ENCODE results near the gene ATOH8. TPM values are rescaled to one million over a fixed set of nuclear protein-coding genes. Genes with fewer than 3 reads are reported as not detected.
A peak's percentile ranks its signal among the peaks of the same experiment; 100 is the strongest.

The ATOH8 gene
- total and polyA plus RNA-seq, 2 experiments from 2014 or later, result 4.8 to 10.6 TPM

- no peak overlapping the region for H3K27ac ChIP-seq
- no peak overlapping the region for H3K4me3 ChIP-seq
- H3K9me3 ChIP-seq (ENCODE audit: low read depth), result no peaks in the 10 kb centered on the region
- H3K4me1 ChIP-seq (ENCODE audit: low read depth), result no peaks in the 10 kb centered on the region
- H3K36me3 ChIP-seq, result no peaks in the 10 kb centered on the region
- TF ChIP-seq, protein P1, sequence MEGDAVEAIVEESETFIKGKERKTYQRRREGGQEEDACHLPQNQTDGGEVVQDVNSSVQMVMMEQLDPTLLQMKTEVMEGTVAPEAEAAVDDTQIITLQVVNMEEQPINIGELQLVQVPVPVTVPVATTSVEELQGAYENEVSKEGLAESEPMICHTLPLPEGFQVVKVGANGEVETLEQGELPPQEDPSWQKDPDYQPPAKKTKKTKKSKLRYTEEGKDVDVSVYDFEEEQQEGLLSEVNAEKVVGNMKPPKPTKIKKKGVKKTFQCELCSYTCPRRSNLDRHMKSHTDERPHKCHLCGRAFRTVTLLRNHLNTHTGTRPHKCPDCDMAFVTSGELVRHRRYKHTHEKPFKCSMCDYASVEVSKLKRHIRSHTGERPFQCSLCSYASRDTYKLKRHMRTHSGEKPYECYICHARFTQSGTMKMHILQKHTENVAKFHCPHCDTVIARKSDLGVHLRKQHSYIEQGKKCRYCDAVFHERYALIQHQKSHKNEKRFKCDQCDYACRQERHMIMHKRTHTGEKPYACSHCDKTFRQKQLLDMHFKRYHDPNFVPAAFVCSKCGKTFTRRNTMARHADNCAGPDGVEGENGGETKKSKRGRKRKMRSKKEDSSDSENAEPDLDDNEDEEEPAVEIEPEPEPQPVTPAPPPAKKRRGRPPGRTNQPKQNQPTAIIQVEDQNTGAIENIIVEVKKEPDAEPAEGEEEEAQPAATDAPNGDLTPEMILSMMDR (IDR thresholded peaks at IDR 0.05; ENCODE audit: low read depth, low read length), result no peak
- DNase-seq (ENCODE audit: low read depth in 1 of 2, low spot score in 1 of 2), result peak in 1 of 2 donors; percentile 67
- no peaks in the 10 kb centered on the region for H3K27me3 ChIP-seq
Measured at GRCh38 chr2:85811180-85812093, 57.6 kb downstream of the ATOH8 start.

- Histone ChIP-seq H3K4me1 (ENCODE audit: low read depth) (no peaks in the 10 kb centered on the region), H3K27me3 (no peaks in the 10 kb centered on the region), H3K9me3 (ENCODE audit: low read depth) (no peaks in the 10 kb centered on the region), H3K36me3 (no peaks in the 10 kb centered on the region), H3K4me3 (no peak overlapping the region), H3K27ac (no peak overlapping the region)
- TF ChIP-seq, protein P1 (IDR thresholded peaks at IDR 0.05; ENCODE audit: low read depth, low read length), result no peak
- no peak for DNase-seq (ENCODE audit: low read depth in 1 of 2, low spot score in 1 of 2)
Measured at GRCh38 chr2:85812094-85812735, 58.4 kb downstream of the ATOH8 start.

DNA sequence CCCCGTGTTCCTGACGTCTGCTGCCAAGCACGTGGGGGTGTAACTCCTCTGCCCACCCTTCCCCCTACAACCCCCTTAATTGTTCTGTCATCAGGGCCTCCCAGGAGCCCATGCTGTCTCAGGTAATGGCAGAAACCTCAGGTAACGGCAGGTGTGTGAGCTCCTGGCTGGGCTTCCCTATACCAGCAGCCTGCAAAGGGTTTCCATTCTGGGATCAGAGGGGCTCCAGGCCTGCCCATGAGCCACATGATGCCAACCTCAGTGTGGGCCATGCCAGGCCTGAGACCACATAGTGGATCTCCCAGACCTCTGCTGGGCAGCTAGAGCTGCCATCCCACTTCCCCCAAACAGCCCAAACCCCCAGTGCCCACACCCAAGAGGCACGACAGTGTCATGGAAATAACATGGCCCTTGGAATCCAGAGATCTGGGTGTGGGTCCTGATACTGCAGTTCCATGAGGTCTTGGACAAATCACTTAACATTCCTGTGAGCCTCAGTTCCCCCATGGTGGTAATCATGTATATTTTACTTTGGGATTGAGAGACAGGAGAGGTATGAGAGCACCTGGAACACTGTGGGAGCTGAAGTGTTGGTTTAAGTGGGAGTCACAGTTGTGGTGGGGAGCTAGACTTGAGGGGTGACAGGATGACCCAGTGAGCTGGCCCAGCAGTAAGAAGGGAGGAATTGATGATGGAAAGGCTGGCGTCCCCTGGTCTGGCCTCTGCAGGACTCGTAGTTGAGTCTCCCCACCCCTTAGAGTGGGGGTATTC is 59.6 kb downstream of the ATOH8 start:
- H3K27me3 ChIP-seq, result no peaks in the 10 kb centered on the region
- no peak for DNase-seq (ENCODE audit: low read depth in 1 of 2, low spot score in 1 of 2)

DNA sequence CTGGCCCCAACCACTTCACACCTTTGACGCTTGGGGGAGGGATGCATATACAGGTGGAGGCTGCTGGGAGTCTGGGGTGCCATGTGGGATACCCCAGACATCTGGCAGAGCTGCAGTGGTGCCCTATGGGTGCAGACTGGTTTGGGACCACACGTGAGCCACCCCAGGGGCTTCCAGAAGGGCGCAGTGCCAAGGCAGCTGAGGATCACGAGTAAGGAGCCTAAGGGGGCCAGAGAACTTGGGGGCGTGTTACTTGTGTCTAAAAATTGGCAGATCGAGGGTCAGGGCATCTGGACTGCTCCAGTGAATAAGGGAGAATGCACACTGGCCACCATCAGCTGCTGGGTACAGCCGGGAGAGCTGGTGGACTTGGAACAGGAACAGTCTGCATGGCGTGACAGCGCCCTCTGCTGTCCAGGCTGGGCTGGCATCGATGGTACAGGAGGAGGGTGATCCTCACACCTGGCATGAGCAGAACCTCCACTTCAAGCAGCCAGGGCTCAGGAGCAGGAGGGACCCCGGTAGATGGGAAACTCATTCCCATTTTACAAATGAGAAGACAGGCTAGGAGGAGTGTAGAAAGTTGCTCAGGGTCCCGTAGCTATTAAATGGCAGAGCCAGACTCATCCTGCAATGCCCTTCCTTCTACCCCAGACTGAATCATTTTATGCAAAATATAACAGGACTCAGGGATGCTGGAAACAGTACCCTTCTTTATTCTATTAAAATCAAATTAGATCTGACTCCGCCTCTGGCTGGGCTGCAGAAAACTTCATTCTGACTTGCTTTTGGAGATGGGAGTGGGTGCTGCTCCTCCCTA is 60.4 kb downstream of the ATOH8 start:
- Histone ChIP-seq H3K27me3 (no peaks in the 10 kb centered on the region), H3K4me1 (ENCODE audit: low read depth) (no peaks in the 10 kb centered on the region), H3K4me3 (no peak overlapping the region), H3K9me3 (ENCODE audit: low read depth) (no peaks in the 10 kb centered on the region), H3K27ac (no peak overlapping the region), H3K36me3 (no peaks in the 10 kb centered on the region)
- peak; percentile 88 to 92 for DNase-seq (ENCODE audit: low read depth in 1 of 2, low spot score in 1 of 2)
- TF ChIP-seq, protein P1 (IDR thresholded peaks at IDR 0.05; ENCODE audit: low read depth, low read length), result peak; percentile 97

More for the DNA sequence above, 59.6 kb downstream of the ATOH8 start:
- no peaks in the 10 kb centered on the region for H3K4me1 ChIP-seq (ENCODE audit: low read depth)
- TF ChIP-seq, protein P1 (IDR thresholded peaks at IDR 0.05; ENCODE audit: low read depth, low read length), result no peak
- no peaks in the 10 kb centered on the region for H3K9me3 ChIP-seq (ENCODE audit: low read depth)
- no peak overlapping the region for H3K4me3 ChIP-seq
- no peaks in the 10 kb centered on the region for H3K36me3 ChIP-seq
- no peak overlapping the region for H3K27ac ChIP-seq

All from cardiac muscle cell (in vitro differentiated cells and primary cell).